HL-60/S4 treated with phorbol 12-myristate 13-acetate at 8.2 ng/mL for 4 days and 3 days (cell line): ENCODE results near the gene MSL3.

Source experiments
- in situ Hi-C: fragments of 300-500 bp; cut with MboI; formaldehyde crosslinking; loops from 2 replicates; pipeline ENCODE4 v1.15.0; 2022; ENCODE audit warnings: low sequenced_read_pairs

Gene MSL3

GRCh38 chrX:11757719-11758399 lies at the start of gene MSL3:
MSL3 (plus strand) TSS chrX:11758237; CDS start chrX:11758264, 27 bp downstream.
- in situ Hi-C loops, result loop anchor here (25.0 kb wide), 2 partner anchors 221 to 646 kb away; partner anchors contain the start of gene HCCS

- in situ Hi-C loops, result no loop called here
These were observed 35.7 kb upstream of the MSL3 start for GRCh38 chrX:11722304-11722703.

GRCh38 chrX:11724122-11725017 lies 33.7 kb upstream of the MSL3 start:
- in situ Hi-C loops, result no loop called here

- in situ Hi-C loops, result no loop called here
These were observed 32.2 kb upstream of the MSL3 start for GRCh38 chrX:11725631-11726442.

GRCh38 chrX:11728556-11728955 lies 29.5 kb upstream of the MSL3 start:
- in situ Hi-C loops, result no loop called here

- in situ Hi-C loops, result no loop called here
These were observed 24.4 kb upstream of the MSL3 start for GRCh38 chrX:11733614-11734013.

GRCh38 chrX:11739776-11740175 lies 18.3 kb upstream of the MSL3 start:
- in situ Hi-C loops, result no loop called here

- in situ Hi-C loops, result no loop called here
These were observed 17.2 kb upstream of the MSL3 start for GRCh38 chrX:11740794-11741193.

GRCh38 chrX:11741574-11741973 lies 16.5 kb upstream of the MSL3 start:
- in situ Hi-C loops, result no loop called here

- in situ Hi-C loops, result no loop called here
These were observed 12.2 kb upstream of the MSL3 start for GRCh38 chrX:11745881-11746280.

GRCh38 chrX:11750046-11750445 lies 8.0 kb upstream of the MSL3 start:
- in situ Hi-C loops, result loop anchor here (25.0 kb wide), 2 partner anchors 213 to 638 kb away; partner anchors contain the start of gene HCCS

- in situ Hi-C loops, result loop anchor here (25.0 kb wide), 2 partner anchors 213 to 638 kb away; partner anchors contain the start of gene HCCS
These were observed 7.3 kb upstream of the MSL3 start for GRCh38 chrX:11750694-11751093.

- in situ Hi-C loops, result loop anchor here (25.0 kb wide), 2 partner anchors 214 to 639 kb away; partner anchors contain the start of gene HCCS
These were observed 6.8 kb upstream of the MSL3 start for GRCh38 chrX:11751261-11751660.

GRCh38 chrX:11753668-11754067 lies 4.4 kb upstream of the MSL3 start:
- in situ Hi-C loops, result loop anchor here (25.0 kb wide), 2 partner anchors 216 to 641 kb away; partner anchors contain the start of gene HCCS

- in situ Hi-C loops, result loop anchor here (25.0 kb wide), 2 partner anchors 218 to 643 kb away; partner anchors contain the start of gene HCCS
These were observed 2.9 kb upstream of the MSL3 start for GRCh38 chrX:11754958-11755645.

- in situ Hi-C loops, result loop anchor here (25.0 kb wide), 2 partner anchors 218 to 643 kb away; partner anchors contain the start of gene HCCS
These were observed 2.3 kb upstream of the MSL3 start for GRCh38 chrX:11755724-11756123.

GRCh38 chrX:11756354-11757318 lies 1.4 kb upstream of the MSL3 start:
- in situ Hi-C loops, result loop anchor here (25.0 kb wide), 2 partner anchors 219 to 644 kb away; partner anchors contain the start of gene HCCS

- in situ Hi-C loops, result loop anchor here (25.0 kb wide), 2 partner anchors 220 to 645 kb away; partner anchors contain the start of gene HCCS
These were observed 679 bp upstream of the MSL3 start for GRCh38 chrX:11757397-11757718.
